Measurements from ENCODE around the gene CYP2B6.
"Not testable (repeated sequence)": the region's sequence is repeated elsewhere in the genome, so short reads cannot be mapped to it uniquely, and the experiment has no call there.

Gene CYP2B6

GRCh38 chr19:41045095-41045494, 54.0 kb downstream of the CYP2B6 start:
- DNase-seq = not testable (repeated sequence)

GRCh38 chr19:41050426-41050825, 59.3 kb downstream of the CYP2B6 start:
- no peak for DNase-seq

DNA sequence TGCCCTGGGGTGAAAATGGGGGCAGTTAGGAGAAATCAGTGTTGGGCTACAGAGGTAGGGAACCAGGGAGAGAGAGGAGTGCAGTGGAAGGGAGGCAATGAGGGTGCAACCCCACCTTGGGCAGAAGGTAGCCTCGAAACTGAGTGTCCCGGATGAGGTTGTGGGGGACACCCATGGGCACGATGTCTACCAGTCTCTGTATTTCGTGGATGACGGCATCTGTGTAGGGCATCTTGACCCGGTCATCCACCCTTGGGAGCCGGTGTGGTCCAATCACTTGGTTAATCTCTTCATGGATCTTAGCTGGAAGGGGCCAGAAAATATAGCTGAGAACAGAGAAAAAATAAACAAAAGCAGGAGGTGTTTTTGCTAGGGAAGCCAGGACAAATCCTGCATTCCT, 61.1 kb downstream of the CYP2B6 start:
- not testable (repeated sequence) for DNase-seq

GRCh38 chr19:41053331-41053730, 62.2 kb downstream of the CYP2B6 start:
- not testable (repeated sequence) for DNase-seq

- DNase-seq = no peak
Observed at GRCh38 chr19:41064974-41065569, 74.0 kb downstream of the CYP2B6 start.
